Activated B cell treated with CpG ODN at 0.5 μM for 24 hours (primary cell): ENCODE results near the gene ESM1. TPM values are rescaled to one million over a fixed set of nuclear protein-coding genes. Genes with fewer than 3 reads are reported as not detected.

Source experiments
- ATAC-seq: fragments of 200-7000 bp; cut with Tn5 transposase; one replicate; pipeline ENCODE4 v1.10.0; 2021; ENCODE audit warnings: low read depth, mild to moderate bottlenecking, moderate library complexity
- CTCF ChIA-PET: fragments of 350-600 bp; sonication (Branson Sonifier 250); formaldehyde crosslinking; loops from one replicate; lab custom pipeline; 2021; ENCODE audit warnings: antibody characterized with exemption; lab: Charles Lee
- POLR2A ChIA-PET: fragments of 350-600 bp; sonication (Branson Sonifier 250); formaldehyde crosslinking; loops from one replicate; lab custom pipeline; 2021; ENCODE audit warnings: antibody characterized with exemption; lab: Charles Lee
- DNase-seq: peaks from one replicate; pipeline ENCODE4 v3.0.0; 2022
- H3K27ac Mint-ChIP-seq: one replicate; pipeline ENCODE4 v1.8.0; 2020; ENCODE audit warnings: mixed read lengths
- H3K27me3 Mint-ChIP-seq: one replicate; pipeline ENCODE4 v1.8.0; 2021; ENCODE audit warnings: mixed read lengths
- H3K36me3 Mint-ChIP-seq: one replicate; pipeline ENCODE4 v1.8.0; 2021; ENCODE audit warnings: low read depth, mixed read lengths
- H3K4me1 Mint-ChIP-seq: one replicate; pipeline ENCODE4 v1.8.0; 2021; ENCODE audit warnings: mixed read lengths
- H3K4me3 Mint-ChIP-seq: one replicate; pipeline ENCODE4 v1.8.0; 2020; ENCODE audit warnings: mild to moderate bottlenecking, mixed read lengths
- H3K9me3 Mint-ChIP-seq: one replicate; pipeline ENCODE4 v1.8.0; 2020; ENCODE audit warnings: mixed read lengths
- intact Hi-C: fragments of 100-400 bp; cut with micrococcal nuclease; formaldehyde crosslinking; loops from one replicate; pipeline ENCODE4 v1.15.1; 2024
- total RNA-seq: library from RNA; stranded (reverse); gene quantifications from 2 replicates; pipeline ENCODE4 v1.2.3, GENCODE V29; 2022
- TF ChIP-seq, protein P1 (sequence below): fragments of 200-600 bp; IDR thresholded peaks from one replicate; pipeline ENCODE4 v1.8.0; 2022; ENCODE audit warnings: antibody characterized with exemption, mild to moderate bottlenecking

ESM1 gene
- total RNA-seq, 1 donor from 2014 or later: not detected

DNA sequence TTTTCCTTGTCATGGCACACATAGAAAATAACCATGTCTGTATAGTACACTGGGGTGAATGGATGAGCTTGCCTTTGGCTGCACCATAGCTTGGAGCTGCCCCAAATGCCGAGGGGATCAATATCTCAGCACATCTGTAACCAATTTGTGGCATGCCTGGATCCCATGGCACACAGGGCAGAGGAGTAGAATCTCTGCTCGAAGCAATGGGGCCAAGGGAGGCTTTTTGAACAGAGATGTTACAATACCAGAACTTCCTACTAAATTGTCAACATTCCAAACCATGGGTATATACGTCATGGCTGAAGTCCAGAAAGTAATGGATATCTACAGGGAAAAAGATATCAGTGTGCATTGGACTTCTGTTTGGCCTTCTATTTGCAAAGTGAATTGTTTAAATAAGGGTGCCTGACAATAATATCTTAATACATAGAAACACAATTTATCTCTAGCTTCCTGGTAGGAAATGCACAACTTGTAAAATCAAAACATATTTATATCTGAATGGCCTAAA, 39.0 kb downstream of the ESM1 start:
- H3K4me1 Mint-ChIP-seq: no peaks in the 10 kb centered on the region
- ChIA-PET POLR2A (no interaction called here), CTCF (no interaction called here)
- no peak for ATAC-seq
- no peak overlapping the region for H3K4me3 Mint-ChIP-seq
- TF ChIP-seq, protein P1, sequence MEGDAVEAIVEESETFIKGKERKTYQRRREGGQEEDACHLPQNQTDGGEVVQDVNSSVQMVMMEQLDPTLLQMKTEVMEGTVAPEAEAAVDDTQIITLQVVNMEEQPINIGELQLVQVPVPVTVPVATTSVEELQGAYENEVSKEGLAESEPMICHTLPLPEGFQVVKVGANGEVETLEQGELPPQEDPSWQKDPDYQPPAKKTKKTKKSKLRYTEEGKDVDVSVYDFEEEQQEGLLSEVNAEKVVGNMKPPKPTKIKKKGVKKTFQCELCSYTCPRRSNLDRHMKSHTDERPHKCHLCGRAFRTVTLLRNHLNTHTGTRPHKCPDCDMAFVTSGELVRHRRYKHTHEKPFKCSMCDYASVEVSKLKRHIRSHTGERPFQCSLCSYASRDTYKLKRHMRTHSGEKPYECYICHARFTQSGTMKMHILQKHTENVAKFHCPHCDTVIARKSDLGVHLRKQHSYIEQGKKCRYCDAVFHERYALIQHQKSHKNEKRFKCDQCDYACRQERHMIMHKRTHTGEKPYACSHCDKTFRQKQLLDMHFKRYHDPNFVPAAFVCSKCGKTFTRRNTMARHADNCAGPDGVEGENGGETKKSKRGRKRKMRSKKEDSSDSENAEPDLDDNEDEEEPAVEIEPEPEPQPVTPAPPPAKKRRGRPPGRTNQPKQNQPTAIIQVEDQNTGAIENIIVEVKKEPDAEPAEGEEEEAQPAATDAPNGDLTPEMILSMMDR: no peak
- peaks cover 8% of the 10 kb centered on the region for H3K27me3 Mint-ChIP-seq
- peaks cover 5% of the 10 kb centered on the region for H3K9me3 Mint-ChIP-seq
- no peak overlapping the region for H3K27ac Mint-ChIP-seq
- no peaks in the 10 kb centered on the region for H3K36me3 Mint-ChIP-seq
- DNase-seq: no peak
- intact Hi-C loops: no loop called here

DNA sequence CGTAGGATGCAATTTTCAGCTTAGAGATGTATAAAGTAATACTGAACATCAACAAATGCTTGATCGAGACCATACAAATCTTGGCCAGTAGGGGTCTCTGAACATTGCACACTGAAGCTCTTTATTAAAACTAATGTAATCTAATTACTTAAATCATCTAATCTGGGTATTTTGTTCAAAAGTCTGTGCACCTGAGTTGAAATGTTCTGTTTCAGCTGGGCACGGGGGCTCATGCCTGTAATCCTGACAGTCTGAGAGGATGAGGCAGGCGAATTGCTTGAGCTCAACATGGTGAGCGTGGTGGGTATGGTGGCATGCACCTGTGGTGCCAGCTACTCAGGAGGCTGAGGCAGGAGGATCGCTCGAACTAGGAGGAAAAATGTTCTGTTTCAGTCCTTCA, 41.0 kb downstream of the ESM1 start:
- no peaks in the 10 kb centered on the region for H3K4me1 Mint-ChIP-seq
- H3K9me3 Mint-ChIP-seq: peaks cover 5% of the 10 kb centered on the region
- TF ChIP-seq, protein P1: no peak
- peaks cover 8% of the 10 kb centered on the region for H3K27me3 Mint-ChIP-seq
- ATAC-seq (no peak), DNase-seq (no peak)
- intact Hi-C loops: loop anchor here (1.0 kb wide), 1 partner anchor 202 kb away; no protein-coding TSS in a partner anchor
- POLR2A ChIA-PET: no interaction called here
- CTCF ChIA-PET: interaction anchor here (0.8 to 1.8 kb wide), 8 partner anchors 8 to 204 kb away, joined by 3 to 8 read pairs (median 3); no protein-coding TSS in a partner anchor
- no peak overlapping the region for H3K27ac Mint-ChIP-seq
- no peaks in the 10 kb centered on the region for H3K36me3 Mint-ChIP-seq
- H3K4me3 Mint-ChIP-seq: no peak overlapping the region

DNA sequence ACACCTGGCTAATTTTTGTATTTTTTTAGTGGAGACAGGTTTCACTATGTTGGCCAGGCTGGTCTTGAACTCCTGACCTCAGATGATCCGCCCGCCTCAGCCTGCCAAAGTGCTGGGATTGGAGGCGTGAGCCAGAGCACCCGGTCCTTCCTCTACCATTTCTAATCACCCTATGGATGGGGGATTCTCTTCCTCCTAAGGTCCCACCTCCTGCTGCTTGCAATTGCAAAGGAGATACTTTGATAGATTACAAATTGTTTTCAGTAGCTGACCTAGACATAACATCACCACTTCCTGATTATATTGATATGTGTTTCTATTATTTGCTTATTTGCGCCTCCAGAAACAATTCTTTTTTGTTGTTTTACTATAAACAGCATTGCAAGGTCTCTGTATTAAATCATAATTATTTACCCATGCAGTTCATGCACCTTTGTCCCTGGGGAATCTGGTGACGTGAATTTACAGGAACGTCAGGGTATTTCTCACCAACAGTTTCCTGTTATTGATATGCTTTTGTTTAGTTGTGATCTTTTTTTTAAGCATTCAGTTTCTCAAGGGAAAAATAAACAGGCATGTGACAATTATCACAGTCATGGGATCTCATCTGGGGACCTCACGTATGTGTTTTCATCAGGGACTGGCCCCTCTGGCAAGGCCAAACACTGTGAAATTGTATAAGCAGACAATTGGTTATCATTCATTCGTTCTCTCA, 43.2 kb downstream of the ESM1 start:
- Mint-ChIP-seq H3K4me1 (no peaks in the 10 kb centered on the region), H3K36me3 (no peaks in the 10 kb centered on the region), H3K4me3 (no peak overlapping the region), H3K9me3 (no peaks in the 10 kb centered on the region), H3K27ac (no peak overlapping the region), H3K27me3 (peaks cover 10% of the 10 kb centered on the region)
- DNase-seq (no peak), ATAC-seq (no peak)
- intact Hi-C loops: no loop called here
- POLR2A ChIA-PET: no interaction called here
- TF ChIP-seq, protein P1: no peak
- CTCF ChIA-PET: no interaction called here

DNA sequence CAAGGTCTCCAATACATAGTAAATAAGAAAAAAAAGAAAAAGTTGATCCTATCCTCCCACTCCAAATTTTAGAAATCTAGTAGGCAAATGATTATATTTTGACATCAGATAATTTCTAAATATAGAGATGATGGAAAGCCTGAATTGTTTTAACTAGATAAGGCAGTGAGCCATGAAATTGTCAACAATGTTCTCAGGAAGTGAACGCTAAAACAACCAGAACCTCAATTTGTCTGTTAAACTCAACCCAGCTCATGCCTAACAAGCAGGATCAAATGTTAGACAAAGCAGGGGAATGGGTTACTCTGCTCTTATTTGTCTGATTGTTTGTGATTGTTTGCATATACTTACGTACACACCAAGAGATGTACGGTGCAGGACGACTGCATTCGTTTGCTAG, 49.2 kb downstream of the ESM1 start:
- intact Hi-C loops: no loop called here
- peaks cover 4% of the 10 kb centered on the region for H3K27me3 Mint-ChIP-seq
- DNase-seq (no peak), ATAC-seq (no peak)
- CTCF ChIA-PET: interaction anchor here (0.7 kb wide), 1 partner anchor 8 kb away, joined by 3 read pairs; no protein-coding TSS in a partner anchor
- H3K36me3 Mint-ChIP-seq: no peaks in the 10 kb centered on the region
- TF ChIP-seq, protein P1: no peak
- no peaks in the 10 kb centered on the region for H3K9me3 Mint-ChIP-seq
- no peaks in the 10 kb centered on the region for H3K4me1 Mint-ChIP-seq
- POLR2A ChIA-PET: no interaction called here
- no peak overlapping the region for H3K4me3 Mint-ChIP-seq
- H3K27ac Mint-ChIP-seq: no peak overlapping the region

DNA sequence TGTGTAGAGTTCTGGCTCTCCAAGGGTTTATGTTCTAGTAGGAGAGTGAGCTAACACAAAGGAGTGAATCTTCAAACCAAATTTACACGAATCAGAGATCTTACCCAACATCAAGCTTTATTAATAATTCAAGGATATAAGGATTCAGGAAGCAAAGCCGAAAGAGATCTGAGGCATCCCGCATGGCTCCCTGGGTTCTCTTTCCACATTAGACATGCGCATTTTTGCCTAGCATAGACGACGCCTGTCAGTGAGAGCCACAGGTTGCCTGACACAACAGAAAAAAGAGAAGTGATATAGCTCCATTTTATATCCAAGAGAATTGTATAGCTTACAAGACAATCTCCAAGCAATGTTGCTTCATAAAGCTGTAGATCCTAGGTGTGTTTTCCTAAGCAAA, 52.6 kb downstream of the ESM1 start:
- peaks cover 2% of the 10 kb centered on the region for H3K27me3 Mint-ChIP-seq
- ATAC-seq: no peak
- no peaks in the 10 kb centered on the region for H3K4me1 Mint-ChIP-seq
- H3K36me3 Mint-ChIP-seq: no peaks in the 10 kb centered on the region
- H3K27ac Mint-ChIP-seq: no peak overlapping the region
- no peaks in the 10 kb centered on the region for H3K9me3 Mint-ChIP-seq
- no peak for DNase-seq
- no peak overlapping the region for H3K4me3 Mint-ChIP-seq
- intact Hi-C loops: no loop called here
- ChIA-PET POLR2A (no interaction called here), CTCF (no interaction called here)
- TF ChIP-seq, protein P1: no peak
